ENCODE data around the gene LSS.
"Not testable (repeated sequence)": the region's sequence is repeated elsewhere in the genome, so short reads cannot be mapped to it uniquely, and the experiment has no call there.

LSS gene

DNA sequence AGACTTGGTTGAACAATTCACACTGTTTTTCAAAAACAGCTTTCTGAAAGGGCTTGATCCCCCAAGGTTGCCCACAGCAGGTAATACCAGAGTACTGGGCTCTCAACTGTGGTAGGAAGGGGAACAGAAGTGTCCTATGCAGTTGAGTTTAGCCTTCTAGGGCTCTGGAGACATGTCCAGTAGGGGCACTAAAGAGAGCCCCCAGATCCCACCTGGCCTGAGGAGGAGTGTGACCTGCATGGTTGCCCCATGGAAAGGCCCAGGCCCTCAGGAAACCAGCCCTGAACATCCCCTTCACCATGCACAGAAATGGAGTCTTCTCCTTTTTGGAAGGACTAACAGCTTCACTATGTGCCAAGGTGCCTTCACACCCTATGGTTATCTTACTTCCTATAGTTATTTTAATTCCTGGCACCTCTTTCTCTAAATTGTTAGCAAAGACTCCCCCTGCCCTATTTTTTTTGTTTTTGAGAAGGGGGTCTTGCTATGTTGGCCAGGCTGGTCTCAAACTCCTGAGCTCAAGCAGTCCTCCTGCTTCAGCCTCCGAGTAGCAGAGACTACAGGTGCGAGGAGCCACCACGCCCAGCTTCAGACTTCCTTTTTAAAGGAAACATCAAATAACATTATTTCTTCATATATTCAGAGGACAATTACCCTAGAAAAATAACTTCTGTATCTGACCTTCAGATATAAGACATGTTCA is 16.8 kb upstream of the LSS start:
- no peak for DNase-seq (ENCODE audit: low read depth)

DNA sequence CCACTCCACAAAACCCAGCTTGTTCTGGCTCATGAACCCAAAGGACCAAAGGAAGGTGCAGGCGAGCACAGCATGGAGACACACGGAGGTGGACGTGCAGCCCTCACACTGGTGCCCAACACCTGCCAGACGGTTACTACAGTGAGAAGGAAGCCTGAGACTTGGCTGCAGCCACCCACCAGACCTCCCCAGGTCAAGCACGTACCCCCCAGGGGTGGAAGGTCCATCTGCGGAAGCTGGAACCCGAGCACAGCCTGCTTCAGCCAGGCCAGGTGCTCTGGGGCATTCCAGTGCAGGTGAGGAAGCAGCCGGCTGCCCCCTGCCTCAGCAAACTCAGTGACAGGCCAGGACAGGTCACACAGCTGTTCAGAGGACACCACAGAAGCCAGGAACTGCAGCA is 16.0 kb upstream of the LSS start:
- DNase-seq (ENCODE audit: low read depth) = no peak

DNA sequence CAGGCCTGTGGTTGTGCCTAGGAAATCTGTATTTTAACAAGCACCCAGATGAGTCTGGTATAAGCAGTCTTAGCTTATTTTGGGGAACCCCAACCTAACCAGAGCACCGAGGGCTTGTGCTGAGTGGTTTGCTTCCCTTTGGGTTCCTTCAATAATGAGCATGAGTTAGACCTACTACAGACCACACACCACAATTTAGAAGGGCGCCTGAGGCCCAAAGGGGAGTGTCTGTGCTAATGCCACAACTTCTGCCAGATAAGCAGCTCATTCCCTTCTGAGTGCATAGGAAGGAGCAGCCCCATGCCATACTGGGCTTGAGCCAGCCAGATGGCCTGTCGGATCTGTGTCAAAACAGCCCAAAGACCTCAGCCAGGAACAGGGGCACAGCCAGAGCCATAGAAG is 15.4 kb upstream of the LSS start:
- DNase-seq (ENCODE audit: low read depth) = no peak

DNA sequence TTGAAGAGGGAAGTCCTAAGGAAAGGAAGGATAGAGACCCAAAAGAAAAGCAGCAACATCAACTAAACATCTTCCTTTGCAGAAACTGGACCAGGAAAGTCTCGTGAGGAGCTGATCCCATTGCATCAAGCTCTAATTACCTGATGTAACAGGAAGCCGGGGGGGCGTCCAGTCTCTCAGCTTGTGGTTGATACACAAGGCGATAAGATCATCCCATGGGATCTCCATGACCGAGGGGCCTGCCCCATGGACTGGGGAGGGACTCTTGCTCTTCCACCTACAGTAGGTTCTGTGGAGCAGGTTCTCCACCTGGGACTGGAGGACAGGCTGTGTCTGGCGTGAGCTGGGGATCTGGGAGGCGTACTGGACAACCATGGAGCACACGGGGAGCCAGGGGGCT is 14.8 kb upstream of the LSS start:
- DNase-seq (ENCODE audit: low read depth) = no peak

DNA sequence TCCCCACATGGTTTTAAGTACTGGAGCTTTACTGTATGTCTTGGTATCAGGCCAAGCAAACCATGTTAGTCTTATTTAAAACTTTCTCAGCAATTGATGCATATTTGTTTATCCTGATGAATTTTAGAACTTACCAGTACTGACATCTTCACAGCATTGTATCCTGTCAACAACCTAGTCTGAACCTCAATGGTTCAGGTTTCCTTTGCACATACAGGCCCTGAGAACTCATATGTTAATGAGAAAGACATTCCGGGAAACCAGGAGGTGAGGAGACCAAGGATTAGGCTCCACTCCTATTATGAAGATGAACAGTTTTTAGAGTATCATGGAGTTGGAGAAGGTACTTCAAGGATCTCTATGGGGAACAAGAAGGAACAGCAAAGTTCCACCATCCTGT is 13.0 kb upstream of the LSS start:
- DNase-seq (ENCODE audit: low read depth) = not testable (repeated sequence)

DNA sequence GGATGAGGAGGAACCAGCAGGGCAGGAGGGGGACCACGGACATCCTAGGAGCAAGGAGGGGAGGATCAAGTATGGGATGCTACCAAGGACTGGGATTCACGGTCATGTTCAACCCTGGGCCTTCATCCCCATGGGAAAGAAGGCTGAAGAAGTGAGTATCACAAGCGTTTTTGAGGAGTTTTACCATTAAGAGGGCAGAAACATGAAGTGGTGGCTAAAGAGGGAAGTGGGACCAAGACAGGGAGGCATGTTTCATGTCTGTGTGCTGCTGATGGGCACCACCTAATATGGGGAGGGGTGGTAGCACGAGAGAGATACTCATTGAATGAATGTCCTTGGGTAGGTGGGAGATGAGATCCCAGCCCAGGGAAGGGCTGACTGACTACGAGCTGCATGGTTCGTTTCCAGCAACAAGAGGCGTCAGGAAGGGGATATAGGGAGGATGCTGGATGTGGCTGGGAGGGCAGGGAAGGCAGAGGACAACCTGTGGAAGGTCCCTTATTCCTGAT is 11.3 kb upstream of the LSS start:
- no peak for DNase-seq (ENCODE audit: low read depth)

DNA sequence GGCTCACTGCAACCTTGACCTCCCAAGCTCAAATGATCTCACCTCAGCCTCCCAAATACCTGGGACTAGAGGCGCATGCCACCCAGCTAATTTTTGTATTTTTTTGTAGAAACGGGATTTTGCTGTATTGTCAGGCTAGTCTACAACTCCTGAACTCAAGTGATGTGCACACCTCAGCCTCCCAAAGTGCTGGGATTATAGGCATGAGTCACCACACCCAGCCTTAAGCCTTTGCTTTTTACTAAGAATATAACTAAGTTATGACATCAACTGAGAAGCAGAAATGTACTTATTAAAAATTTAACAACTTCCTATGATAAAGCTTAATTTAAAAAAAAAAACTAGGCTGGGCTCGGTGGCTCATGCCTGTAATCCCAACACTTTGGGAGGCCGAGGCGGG is 8.9 kb upstream of the LSS start:
- DNase-seq (ENCODE audit: low read depth) = no peak

DNA sequence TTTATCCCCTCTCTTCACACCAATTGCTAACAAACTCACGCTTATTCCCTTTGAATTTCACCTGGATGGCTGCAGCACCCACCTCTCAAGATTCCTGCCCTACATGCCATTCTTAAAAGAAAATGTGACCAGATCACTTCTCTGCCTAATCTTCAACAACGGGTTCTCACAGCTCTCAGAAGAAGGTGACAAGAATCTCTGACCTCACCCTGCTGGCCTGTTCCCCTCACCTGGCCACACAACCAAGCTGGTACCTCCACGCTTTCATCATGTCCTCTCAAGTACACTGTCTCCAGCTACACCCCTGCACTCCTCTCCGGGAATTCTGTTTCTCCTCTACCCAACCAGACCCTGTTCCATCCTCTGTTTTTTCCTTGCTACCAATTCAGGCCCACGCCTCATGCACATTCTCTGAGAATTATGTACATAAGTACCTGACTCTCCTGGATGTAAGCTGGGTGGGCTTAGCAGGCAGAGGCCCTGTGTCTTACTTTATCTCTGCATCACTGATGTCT is 5.9 kb upstream of the LSS start:
- no peak for DNase-seq (ENCODE audit: low read depth)

DNA sequence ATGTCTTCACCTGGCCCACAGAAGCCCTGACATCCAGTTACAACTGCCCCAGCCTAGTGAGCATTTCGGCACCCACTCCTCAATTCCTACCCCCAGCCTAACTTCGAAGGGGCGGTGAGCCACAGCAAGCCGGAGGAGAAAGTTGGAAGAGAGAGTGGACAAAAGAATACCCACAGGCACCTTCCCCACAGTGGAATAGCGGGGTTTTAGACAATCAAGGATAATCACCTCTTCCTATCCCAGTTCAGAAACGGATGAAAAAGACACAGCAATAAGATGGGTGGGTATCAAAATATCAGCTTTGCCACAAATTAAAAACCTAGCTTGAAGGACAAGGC is 1.3 kb upstream of the LSS start:
- DNase-seq (ENCODE audit: low read depth) = no peak

DNA sequence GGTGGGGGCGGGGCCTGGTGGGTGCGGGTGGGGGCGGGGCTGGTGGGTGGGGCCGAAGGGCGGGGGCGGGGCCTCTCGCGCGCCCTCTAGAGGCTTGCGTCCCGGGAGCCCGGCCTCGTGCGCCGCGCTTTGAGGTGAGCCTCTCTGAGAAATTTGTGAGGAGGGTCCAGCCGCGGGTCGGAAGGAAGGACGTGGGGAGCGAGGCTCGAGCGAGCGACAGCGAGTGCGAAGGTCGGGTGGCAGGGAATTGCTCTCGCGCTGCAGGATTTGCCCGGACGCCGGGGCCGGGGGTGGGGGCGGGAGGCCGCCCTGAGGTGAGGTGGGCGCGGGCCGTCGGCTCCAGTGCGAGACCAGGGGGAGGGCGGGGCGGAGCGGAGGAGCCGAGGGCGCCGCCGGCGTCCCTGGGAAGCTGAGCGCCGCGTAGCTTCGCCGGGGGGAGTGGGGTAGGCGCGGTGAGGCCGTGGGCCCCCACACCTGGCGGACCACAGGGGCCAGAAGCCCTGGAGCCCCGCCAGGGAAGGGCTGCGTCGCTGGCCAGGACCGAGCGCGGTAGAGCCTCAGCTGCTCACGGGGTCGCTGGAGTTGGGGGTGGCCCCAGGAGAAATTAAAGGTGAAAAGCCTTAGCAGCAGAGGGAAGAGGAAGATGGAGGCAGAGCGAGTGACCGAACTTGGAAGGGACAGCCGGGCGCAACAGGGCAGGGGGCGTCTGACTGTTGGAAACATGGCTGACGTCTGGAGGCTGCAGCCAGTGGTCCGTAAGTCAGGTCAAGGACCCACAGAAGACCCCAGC is 754 bp upstream of the LSS start:
- DNase-seq (ENCODE audit: low read depth) = no peak

DNA sequence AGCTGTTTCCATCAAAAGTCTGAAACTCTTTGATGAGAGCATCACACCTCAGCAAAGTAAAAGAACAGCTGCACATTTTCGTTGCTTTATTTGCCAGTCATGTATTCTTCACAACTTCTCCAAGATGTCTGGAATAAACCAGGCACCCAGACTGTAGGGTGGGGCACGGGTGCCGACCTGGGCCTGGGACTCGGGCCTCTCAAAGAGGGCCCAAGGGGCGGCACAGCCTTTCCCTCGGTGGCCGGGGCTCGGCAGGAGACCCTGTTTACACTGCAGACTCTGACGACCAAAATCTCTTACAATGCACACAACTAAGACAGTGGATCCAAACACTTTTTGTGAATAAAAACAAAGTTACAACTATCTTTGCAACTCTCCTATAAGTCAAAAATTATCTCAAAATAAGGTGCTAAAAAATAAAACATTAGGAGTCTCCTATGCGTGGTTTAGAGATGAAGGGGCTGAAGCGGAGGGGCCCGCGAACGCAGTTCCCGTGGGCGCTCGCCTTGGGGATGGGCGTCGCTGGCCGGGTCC is 696 bp downstream of the LSS start:
- DNase-seq (ENCODE audit: low read depth) = no peak

DNA sequence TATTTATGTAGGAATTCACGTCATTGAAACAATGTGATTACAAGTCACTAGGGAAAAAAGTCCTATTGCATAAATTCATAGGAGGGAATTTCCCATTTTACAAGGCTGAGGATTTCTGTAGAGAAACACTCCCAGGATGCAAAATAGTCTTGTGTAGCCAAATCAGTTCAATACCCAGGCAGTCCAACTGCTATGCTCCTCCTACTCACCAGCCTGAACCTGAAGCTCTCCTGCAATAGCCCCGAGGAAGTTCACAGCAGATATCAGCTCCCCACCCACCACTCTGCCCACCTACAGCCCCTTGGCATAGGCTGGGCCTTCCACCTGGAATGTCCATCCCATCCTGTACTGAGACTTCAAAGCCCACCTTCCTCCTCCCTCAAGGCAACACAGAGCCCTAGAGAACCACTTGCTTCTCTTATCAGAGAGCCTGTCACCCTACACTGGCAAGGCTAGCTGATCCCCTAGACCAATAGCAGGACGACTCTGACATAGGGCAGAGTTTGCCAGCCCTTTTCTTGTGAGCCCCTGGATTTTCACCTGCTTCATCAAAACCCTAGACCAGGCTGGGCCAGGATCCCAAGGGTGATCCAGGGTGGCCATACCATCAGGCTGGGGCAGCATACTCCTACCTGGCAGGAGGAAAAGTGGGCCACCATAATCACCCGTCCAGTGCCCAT is 1.5 kb downstream of the LSS start:
- DNase-seq (ENCODE audit: low read depth) = no peak

DNA sequence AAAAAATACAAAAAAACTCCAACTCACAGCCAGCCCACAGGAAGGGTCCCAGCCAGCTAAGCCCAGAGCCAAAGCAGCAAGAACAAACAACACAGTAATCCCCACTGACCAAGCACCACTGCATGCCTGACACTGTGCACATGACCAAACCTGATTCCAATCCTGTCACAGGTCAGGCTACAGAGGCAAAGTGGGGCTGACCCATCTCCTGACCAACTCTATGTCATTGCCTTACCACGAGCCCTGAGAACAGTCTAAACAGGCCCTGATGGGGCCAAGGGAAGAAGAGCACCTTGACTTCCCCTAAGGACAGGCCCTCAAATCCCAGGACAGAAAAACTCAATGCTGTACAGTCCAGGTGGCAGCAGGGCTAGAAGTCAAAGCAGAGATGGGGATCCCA is 2.4 kb downstream of the LSS start:
- no peak for DNase-seq (ENCODE audit: low read depth)

DNA sequence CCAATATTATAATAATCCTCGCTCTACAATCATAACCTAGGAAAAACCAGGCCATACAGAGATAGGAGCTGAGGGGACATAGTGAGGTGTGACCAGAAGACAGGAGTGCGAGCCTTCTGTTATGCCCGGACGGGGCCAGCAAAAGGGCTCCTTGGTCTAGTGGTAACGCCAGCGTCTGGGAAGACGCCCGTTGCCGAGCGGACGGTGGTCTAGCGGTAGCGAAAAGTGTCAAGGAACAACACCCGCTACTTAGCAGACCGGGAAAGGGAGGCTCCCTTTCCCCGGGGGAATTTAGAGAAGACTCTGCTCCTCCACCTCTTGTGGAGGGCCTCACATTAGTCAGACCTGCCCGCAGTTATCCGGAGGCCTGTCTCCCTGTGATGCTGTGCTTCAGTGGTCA is 4.9 kb downstream of the LSS start:
- DNase-seq (ENCODE audit: low read depth) = not testable (repeated sequence)

DNA sequence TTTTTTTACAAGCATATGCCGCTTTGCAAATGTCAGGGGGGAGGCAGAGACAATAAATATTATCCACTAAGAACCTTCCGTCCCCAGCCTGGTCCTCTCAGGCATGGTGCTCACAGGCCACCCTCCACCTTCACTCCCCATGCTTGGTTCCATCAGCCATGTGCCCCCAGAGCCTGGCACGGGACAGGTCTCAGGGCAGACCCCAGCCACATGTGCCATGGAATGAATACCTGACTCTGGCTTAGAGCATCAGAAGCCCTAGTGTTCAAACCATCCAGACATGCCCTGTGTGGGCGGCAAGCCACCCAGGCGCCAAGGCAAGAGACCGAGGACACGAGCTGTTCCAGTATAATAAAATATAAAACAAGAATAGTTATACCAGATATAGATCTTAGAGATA is 5.4 kb downstream of the LSS start:
- DNase-seq (ENCODE audit: low read depth) = no peak

DNA sequence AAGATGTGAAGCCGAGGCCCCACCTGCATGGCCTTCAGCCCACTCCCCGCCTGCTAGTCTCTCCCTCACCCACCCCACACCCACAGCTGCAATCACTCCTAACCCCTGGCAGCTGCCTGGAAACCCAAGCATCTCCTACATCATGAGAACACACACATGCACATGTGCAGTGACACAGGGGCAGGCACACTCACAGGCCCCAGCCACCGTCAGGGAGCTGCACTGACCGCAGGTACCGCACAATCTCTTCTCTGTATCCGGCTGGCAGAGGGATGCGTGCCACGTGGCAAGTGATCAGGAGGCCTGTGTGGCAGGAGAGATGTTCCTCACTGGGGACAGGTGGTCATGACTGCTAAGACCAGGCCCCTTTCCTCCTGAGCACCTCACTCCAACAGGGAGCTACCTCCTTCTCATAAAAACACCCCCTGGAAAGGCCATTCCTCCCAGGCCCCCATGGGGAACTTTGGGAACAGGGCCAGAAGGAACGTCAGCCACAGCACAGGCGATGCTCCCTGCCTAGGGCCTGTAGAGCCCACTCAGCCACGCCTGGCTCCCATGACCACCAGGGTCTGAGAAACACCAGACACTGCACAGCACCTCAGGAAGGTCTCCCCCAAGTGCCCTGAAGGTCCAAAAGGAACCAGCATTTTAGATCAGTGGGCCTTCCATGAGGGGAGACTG is 6.0 kb downstream of the LSS start:
- no peak for DNase-seq (ENCODE audit: low read depth)

DNA sequence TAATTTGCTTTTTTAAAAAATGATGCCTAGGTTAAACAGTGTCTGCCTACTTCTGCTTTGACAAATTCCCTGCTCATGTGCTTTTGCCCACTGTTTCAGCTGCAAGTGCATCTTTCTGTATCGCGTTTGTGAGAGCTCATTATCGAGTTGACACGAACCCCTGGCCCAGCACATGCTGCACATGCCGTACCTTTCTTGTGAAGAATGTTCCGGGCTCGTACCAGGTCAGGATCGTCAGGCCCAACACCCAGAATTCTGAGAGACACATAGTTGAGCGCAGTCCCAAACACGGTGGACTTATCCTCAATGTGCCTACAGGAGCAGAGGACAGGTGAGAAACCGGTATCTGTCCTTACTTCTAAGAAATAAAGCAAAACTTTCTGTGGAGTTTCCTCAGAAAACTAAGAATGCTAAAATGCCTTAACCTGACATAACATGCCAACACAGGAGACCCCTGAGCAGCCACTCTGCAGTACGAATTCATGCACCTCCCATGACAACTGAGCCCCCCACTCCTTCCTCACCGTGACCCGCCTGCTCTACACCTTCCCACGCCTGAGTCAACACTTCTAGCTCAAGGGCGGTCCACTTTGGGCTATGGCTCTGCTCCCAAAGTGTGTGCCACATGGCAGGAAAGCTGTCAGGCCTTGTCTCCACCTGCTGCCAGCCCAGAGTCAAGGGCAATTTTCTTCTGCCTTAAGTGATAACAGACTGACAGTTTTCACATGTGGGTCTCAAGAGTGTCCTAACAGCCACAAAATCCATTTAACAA is 6.7 kb downstream of the LSS start:
- DNase-seq (ENCODE audit: low read depth) = no peak

DNA sequence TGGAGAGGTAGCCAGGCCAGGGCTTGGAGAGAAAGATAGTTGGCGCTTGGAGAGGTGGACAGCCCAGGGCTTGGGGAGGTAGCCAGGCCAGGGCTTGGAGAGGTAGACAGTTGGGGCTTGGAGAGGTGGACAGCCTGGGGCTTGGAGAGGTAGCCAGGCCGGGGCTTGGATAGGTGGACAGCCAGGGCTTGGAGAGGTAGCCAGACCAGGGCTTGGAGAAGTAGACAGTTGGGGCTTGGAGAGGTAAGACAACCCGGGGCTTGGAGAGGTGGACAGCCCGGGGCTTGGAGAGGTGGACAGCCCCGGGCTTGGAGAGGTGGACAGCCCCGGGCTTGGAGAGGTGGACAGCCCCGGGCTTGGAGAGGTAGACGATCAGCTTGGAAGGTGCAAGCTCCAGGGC is 7.7 kb downstream of the LSS start:
- DNase-seq (ENCODE audit: low read depth) = no peak

DNA sequence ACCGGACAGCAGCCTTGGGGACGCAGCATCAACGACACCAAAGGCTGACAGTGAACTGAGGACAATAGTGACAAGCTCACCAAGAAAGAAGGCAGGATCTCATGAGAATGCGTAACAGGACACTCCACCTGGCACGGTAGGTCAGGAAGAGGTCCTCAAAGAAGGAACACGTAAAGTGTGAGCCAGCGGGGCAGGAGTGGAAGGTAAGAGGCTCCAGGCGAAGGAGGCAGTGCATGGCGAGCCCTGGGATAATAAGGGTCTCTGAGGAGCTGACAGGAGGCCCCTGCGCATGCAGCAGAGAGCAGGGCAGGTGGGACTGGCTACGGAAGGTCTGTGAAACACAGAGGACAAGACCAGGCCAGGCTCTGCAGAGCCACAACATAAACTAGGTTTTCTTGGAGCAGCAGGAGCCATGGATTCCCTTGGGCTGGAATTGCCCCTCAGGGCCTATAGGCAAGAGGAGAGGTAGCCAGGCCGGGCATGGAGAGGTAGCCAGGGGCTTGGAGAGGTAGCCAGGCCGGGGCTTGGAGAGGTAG is 8.2 kb downstream of the LSS start:
- DNase-seq (ENCODE audit: low read depth) = no peak

DNA sequence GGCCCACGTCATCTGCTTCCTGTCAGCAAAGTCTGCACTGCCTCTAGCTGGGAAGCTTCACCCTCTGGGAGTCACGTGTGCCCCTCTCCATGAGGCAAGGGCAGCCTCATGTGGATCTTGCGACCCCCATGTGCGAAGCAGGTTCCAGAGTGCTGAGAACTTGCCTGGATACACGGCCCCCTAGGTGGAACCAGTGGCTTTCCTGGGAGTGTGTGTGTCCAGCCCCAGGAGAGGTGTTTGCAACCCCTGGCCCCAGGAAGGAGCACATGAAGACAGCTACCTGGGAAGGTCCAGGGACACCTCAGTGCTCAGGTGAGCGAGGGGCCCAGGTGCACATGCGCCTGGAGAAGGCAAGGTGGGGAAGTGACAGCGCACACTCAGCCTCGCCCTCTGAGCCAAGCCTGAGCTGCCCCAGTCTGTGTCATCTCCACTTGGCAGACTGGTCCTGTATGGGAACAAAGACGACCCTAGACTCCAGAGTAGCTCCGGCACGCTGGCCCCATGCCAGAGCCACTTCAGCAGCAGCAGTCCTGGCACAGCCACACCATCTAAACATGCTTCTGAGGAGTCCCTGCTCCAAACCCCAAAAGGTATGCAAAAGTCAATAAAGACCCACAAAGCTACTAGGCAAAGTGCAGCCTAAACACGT is 8.9 kb downstream of the LSS start:
- no peak for DNase-seq (ENCODE audit: low read depth)
